Psoas muscle (tissue), 8 donors: ENCODE results near the gene USP40. TPM values are rescaled to one million over a fixed set of nuclear protein-coding genes. Genes with fewer than 3 reads are reported as not detected.

Experiments used
- ATAC-seq, 4 donors: fragments of 200-7000 bp; cut with Tn5 transposase; one replicate each; pipeline ENCODE4 v1.9.1; 2020; ENCODE audit warnings: moderate library complexity in 3 of 4, mild to moderate bottlenecking in 2 of 4
- DNase-seq, 2 donors: peaks; one replicate each; pipeline ENCODE4 v3.0.0-alpha.2; 2020
- H3K27ac ChIP-seq: fragments of 200-600 bp; one replicate; pipeline ENCODE4 v1.8.0; 2022
- H3K27me3 ChIP-seq, 3 donors: fragments of 200-600 bp in 1 of 3; one replicate each; pipeline versions ENCODE4 v1.6.1 to v1.8.0; 2013 to 2022; ENCODE audit warnings: low read length in 2 of 3, mild to moderate bottlenecking in 2 of 3, moderate library complexity in 1 of 3; ENCODE audit not compliant: insufficient read depth in 3 of 3
- H3K36me3 ChIP-seq, 2 donors: fragments of 200-600 bp in 1 of 2; one replicate each; pipeline versions ENCODE4 v1.6.1 to v1.8.0; 2013 to 2022; ENCODE audit warnings: low read depth in 1 of 2, mild to moderate bottlenecking in 1 of 2, moderate library complexity in 1 of 2; ENCODE audit not compliant: insufficient read depth in 1 of 2
- H3K4me1 ChIP-seq: fragments of 200-600 bp; one replicate; pipeline ENCODE4 v1.8.0; 2022
- H3K4me3 ChIP-seq: fragments of 200-600 bp; one replicate; pipeline ENCODE4 v1.8.0; 2022; ENCODE audit warnings: mild to moderate bottlenecking
- H3K9me3 ChIP-seq: fragments of 200-600 bp; one replicate; pipeline ENCODE4 v1.8.0; 2022
- CTCF ChIP-seq: fragments of 200-600 bp; IDR thresholded peaks from one replicate; pipeline ENCODE4 v1.8.0; 2022; ENCODE audit warnings: antibody characterized with exemption
- WGBS, 3 donors: extraction: QIAGEN DNeasy Blood & Tissue Kit; methylation state at CpG; one replicate each; pipeline versions ENCODE4 v1.1.6 to v1.1.7; 2013; 5-methylcytosine and 5-hydroxymethylcytosine counted together
- intact Hi-C, 2 donors: fragments of 100-400 bp; cut with DNase I; formaldehyde crosslinking; loops; one replicate each; pipeline versions ENCODE4 v1.11.0 to v1.14.2; 2022
- polyA plus RNA-seq, 3 donors: library from polyadenylated mRNA; stranded (reverse); fragments of 200-250 nt; gene quantifications; one replicate each; pipeline ENCODE4 v1.2.3, GENCODE V29; 2013
- total RNA-seq, 4 donors: library from RNA; stranded (reverse); fragmentation: NEBNext Ultra II Directional in 2 of 4; extraction: Animal tissue kit (Norgen Biotek cat#: 25700) in 2 of 4; gene quantifications; one replicate each; pipeline versions ENCODE4 v1.2.1 to v1.2.4, GENCODE V29; 2021 to 2023
- donor health status: healthy with polysubstance abuse.
- donor health status: DM: no; HTN: no; CAD: no; lungs with moderate emphysema.
- donor health status: Bipolar disorder and iron deficiency.
- donor health status: healthy.
- donor health status: DM: yes; HTN: yes; CAD: no.
- donor health status: DM: no; HTN: no; CAD: no.
- donor health status: DM: no; HTN: no; CAD: no.
- donor health status: DM: yes; HTN: yes; CAD: no.

The USP40 gene
- total and polyA plus RNA-seq, 7 donors = 9.1 to 23.3 (median 19.4) TPM

- intact Hi-C loops = no loop called here
- 70 to 80% (median 77%) methylated on average over 4 of the region's 4 CpGs for WGBS, 3 donors
Observed at GRCh38 chr2:233603520-233603919, 36.9 kb upstream of the USP40 start.

DNA sequence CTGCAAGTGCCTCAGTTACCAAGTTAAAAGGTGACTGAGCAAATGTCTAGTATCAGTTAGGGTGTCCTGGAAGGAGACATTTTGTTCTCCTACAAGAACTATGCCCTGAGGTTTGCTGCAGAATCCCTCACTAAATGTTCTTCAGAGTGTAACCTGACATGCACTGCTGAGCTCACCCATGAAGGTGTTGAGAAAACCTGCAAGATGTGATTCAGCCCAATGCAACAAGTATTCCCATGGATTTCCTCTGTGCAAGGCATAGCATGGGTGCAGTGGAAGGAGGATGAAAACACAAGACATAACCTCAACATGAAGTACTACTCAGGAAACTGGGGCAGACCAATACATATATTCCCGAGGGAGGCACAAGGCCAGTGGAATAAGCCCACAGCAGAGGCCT lies 35.5 kb upstream of the USP40 start:
- ATAC-seq = no peak

More at GRCh38 chr2:233603520-233603919, 36.9 kb upstream of the USP40 start:
- Histone ChIP-seq H3K27ac (no peak overlapping the region), H3K4me3 (no peak overlapping the region), H3K27me3 (peaks cover 0 to 5% (median 0%) of the 10 kb centered on the region in 3 donors), H3K36me3 (no peaks in the 10 kb centered on the region), H3K4me1 (no peaks in the 10 kb centered on the region), H3K9me3 (no peaks in the 10 kb centered on the region)
- ATAC-seq = no peak
- DNase-seq = no peak
- no peak for TF ChIP-seq CTCF

DNA sequence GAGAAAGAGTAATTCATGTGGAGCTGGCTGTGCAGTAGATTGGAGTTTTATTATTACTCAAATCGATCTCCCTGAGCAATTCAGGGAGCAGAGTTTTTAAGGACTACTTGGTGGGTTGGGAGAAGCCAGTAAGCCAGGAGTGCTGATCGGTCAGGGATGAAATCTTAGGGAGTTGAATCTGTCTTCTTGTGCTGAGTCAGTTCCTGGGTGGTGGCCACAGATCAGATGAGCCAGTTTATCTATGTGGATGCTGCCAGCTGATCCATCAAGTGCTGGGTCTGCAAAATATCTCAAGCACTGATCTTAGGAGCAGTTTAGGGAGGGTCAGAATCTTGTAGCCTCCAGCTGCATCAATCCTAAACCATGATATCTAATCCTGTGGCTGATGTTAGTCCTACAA lies 33.8 kb upstream of the USP40 start:
- Histone ChIP-seq H3K27ac (no peak overlapping the region), H3K4me3 (no peak overlapping the region), H3K9me3 (no peaks in the 10 kb centered on the region), H3K27me3 (peaks cover 0 to 5% (median 0%) of the 10 kb centered on the region in 3 donors), H3K4me1 (no peaks in the 10 kb centered on the region), H3K36me3 (no peaks in the 10 kb centered on the region)
- DNase-seq (no peak), ATAC-seq (no peak)
- intact Hi-C loops = no loop called here
- 55 to 71% (median 60%) methylated on average over 2 of the region's 2 CpGs for WGBS, 3 donors
- TF ChIP-seq CTCF = no peak

More for the DNA sequence above, 35.5 kb upstream of the USP40 start:
- intact Hi-C loops = no loop called here
- DNase-seq = no peak
- Histone ChIP-seq H3K27ac (no peak overlapping the region), H3K4me3 (no peak overlapping the region), H3K4me1 (no peaks in the 10 kb centered on the region), H3K27me3 (peaks cover 0 to 5% (median 0%) of the 10 kb centered on the region in 3 donors), H3K9me3 (no peaks in the 10 kb centered on the region), H3K36me3 (no peaks in the 10 kb centered on the region)
- 78 to 90% (median 89%) methylated on average over 1 of the region's 1 CpG for WGBS, 3 donors
- no peak for TF ChIP-seq CTCF

- 76 to 81% (median 81%) methylated on average over 3 of the region's 3 CpGs for WGBS, 3 donors
- DNase-seq (no peak), ATAC-seq (no peak)
- Histone ChIP-seq H3K4me1 (no peaks in the 10 kb centered on the region), H3K36me3 (no peaks in the 10 kb centered on the region), H3K9me3 (no peaks in the 10 kb centered on the region), H3K27me3 (peaks cover 0 to 5% (median 0%) of the 10 kb centered on the region in 3 donors), H3K27ac (no peak overlapping the region), H3K4me3 (no peak overlapping the region)
- TF ChIP-seq CTCF = no peak
- intact Hi-C loops = no loop called here
Observed at GRCh38 chr2:233598952-233599351, 32.4 kb upstream of the USP40 start.

GRCh38 chr2:233597522-233597921 lies 30.9 kb upstream of the USP40 start:
- no peak for ATAC-seq
- no peaks in the 10 kb centered on the region for H3K36me3 ChIP-seq
- 61 to 71% (median 65%) methylated on average over 1 of the region's 1 CpG for WGBS, 3 donors
- H3K27me3 ChIP-seq = peaks cover 0 to 5% (median 0%) of the 10 kb centered on the region in 3 donors
- no peak overlapping the region for H3K27ac ChIP-seq
- TF ChIP-seq CTCF = no peak
- no peaks in the 10 kb centered on the region for H3K4me1 ChIP-seq
- intact Hi-C loops = no loop called here
- no peak for DNase-seq
- no peaks in the 10 kb centered on the region for H3K9me3 ChIP-seq
- no peak overlapping the region for H3K4me3 ChIP-seq
